SK-N-SH treated with all-trans-retinoic acid at 6 μM for 48 hours (cell line): ENCODE data around the gene AFAP1.

Source experiments
- BACH2 ChIP-seq: fragments of 250-450 bp; sonication (Bioruptor Pico); IDR thresholded peaks from 2 replicates; pipeline ENCODE4 v1.9.0; 2021; ENCODE audit warnings: mild to moderate bottlenecking, borderline replicate concordance
- CREB5 ChIP-seq: fragments of 250-450 bp; sonication (Bioruptor Pico); IDR thresholded peaks from 2 replicates; pipeline ENCODE4 v1.5.1; 2020; ENCODE audit warnings: low read depth, mild to moderate bottlenecking, moderate library complexity
- CSRNP3 ChIP-seq: fragments of 250-450 bp; sonication (Bioruptor Pico); IDR thresholded peaks from 2 replicates; pipeline ENCODE4 v1.5.1; 2021; ENCODE audit warnings: mild to moderate bottlenecking, moderate library complexity
- OSR1 ChIP-seq: fragments of 250-450 bp; sonication (Bioruptor Pico); IDR thresholded peaks from 2 replicates; pipeline ENCODE4 v1.8.0; 2022; ENCODE audit warnings: moderate library complexity, mild to moderate bottlenecking, inconsistent platforms
- POU6F1 ChIP-seq: fragments of 250-450 bp; sonication (Bioruptor Pico); IDR thresholded peaks from 2 replicates; pipeline ENCODE4 v1.8.0; 2021; ENCODE audit warnings: low read depth, mild to moderate bottlenecking, moderate library complexity, borderline replicate concordance
- RARB ChIP-seq: fragments of 250-450 bp; sonication (Bioruptor Pico); IDR thresholded peaks from 2 replicates; pipeline ENCODE4 v1.8.0; 2021; ENCODE audit warnings: mild to moderate bottlenecking, moderate library complexity
- ZFP30 ChIP-seq: fragments of 450-650 bp; formaldehyde crosslinking; IDR thresholded peaks from 2 replicates; pipeline ENCODE4 v1.5.0; 2022; ENCODE audit warnings: mild to moderate bottlenecking, moderate library complexity

- TF ChIP-seq CREB5 (CRISPR knock-in tag): no peak
- TF ChIP-seq BACH2: no peak
- TF ChIP-seq ZFP30 (CRISPR knock-in tag): no peak
- no peak for TF ChIP-seq RARB (CRISPR knock-in tag)
- no peak for TF ChIP-seq CSRNP3 (CRISPR knock-in tag)
- TF ChIP-seq OSR1 (CRISPR knock-in tag): no peak
- no peak for TF ChIP-seq POU6F1
Measured at GRCh38 chr4:7845493-7846128, 94.0 kb downstream of the AFAP1 start.
